Measurements from ENCODE around the gene RAB3D. TPM values are rescaled to one million over a fixed set of nuclear protein-coding genes. Genes with fewer than 3 reads are reported as not detected.

Gene RAB3D
- total and polyA plus RNA-seq, 2 of the 4 experiments (the other 2 are of a cell fraction): 4.8 to 5.5 TPM

DNA sequence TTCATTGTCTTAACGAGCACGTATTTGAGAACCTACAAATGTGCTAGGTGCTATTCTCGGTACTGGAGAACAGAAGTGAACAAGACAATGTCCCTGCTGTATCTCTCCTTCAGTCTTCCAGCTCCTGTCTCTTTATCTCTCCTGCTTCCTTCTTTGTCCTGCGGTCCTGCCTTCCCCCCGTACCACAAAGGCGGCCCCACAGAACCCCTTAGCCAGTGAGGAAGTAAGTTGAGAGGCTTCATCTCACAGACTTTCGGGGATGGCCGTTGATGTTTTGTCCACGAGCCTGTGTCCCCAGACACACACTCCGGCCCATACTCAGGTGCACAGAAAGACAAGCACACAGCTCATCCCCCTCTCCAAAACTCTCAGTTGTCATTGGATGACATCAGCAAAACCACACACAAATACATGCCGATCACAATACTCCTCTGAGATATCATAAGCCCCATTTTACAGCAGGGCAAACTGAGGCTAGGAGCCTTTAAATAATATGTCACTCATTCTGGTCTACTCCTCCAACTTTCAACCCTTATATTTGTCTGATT, 34.5 kb upstream of the RAB3D start (continued):
- TF ChIP-seq, protein P1, sequence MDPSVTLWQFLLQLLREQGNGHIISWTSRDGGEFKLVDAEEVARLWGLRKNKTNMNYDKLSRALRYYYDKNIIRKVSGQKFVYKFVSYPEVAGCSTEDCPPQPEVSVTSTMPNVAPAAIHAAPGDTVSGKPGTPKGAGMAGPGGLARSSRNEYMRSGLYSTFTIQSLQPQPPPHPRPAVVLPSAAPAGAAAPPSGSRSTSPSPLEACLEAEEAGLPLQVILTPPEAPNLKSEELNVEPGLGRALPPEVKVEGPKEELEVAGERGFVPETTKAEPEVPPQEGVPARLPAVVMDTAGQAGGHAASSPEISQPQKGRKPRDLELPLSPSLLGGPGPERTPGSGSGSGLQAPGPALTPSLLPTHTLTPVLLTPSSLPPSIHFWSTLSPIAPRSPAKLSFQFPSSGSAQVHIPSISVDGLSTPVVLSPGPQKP (IDR thresholded peaks at IDR 0.05; ENCODE audit: borderline replicate concordance, low read depth, low read length): no peak
- TF ChIP-seq, protein P2, sequence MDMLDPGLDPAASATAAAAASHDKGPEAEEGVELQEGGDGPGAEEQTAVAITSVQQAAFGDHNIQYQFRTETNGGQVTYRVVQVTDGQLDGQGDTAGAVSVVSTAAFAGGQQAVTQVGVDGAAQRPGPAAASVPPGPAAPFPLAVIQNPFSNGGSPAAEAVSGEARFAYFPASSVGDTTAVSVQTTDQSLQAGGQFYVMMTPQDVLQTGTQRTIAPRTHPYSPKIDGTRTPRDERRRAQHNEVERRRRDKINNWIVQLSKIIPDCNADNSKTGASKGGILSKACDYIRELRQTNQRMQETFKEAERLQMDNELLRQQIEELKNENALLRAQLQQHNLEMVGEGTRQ (IDR thresholded peaks at IDR 0.05; ENCODE audit: low read depth, low read length): no peak
- no peak for TF ChIP-seq CEBPB (IDR thresholded peaks at IDR 0.05; ENCODE audit: low read depth, low read length)
